ENCODE measurements around the gene OR1I1. TPM values are rescaled to one million over a fixed set of nuclear protein-coding genes. Genes with fewer than 3 reads are reported as not detected.

Gene OR1I1
- total RNA-seq, 1 donor from 2014 or later: not detected

- no peak for TF ChIP-seq CTCF (IDR thresholded peaks at IDR 0.05; ENCODE audit: unreplicated experiment)
- H3K9me3 Mint-ChIP-seq (ENCODE audit: unreplicated experiment): peaks cover 6% of the 10 kb centered on the region
- no peak overlapping the region for H3K27ac Mint-ChIP-seq (ENCODE audit: unreplicated experiment)
- DNase-seq (ENCODE audit: low spot score): no peak
- peaks cover 4% of the 10 kb centered on the region for H3K27me3 Mint-ChIP-seq (ENCODE audit: unreplicated experiment)
- peaks cover 5% of the 10 kb centered on the region for H3K36me3 Mint-ChIP-seq (ENCODE audit: low read depth, unreplicated experiment)
- H3K4me3 Mint-ChIP-seq (ENCODE audit: unreplicated experiment): no peak overlapping the region
- H3K4me1 Mint-ChIP-seq (ENCODE audit: unreplicated experiment): no peaks in the 10 kb centered on the region
These were observed 60.3 kb downstream of the OR1I1 start for GRCh38 chr19:15142313-15142712.

Other genes with a start within 250 kb of the OR1I1 start
- gene OR7A5, start 247.0 kb upstream of the OR1I1 start, total RNA-seq (ENCODE audit: unreplicated experiment): not detected
- not detected for gene OR7C1, start 247.0 kb upstream of the OR1I1 start, total RNA-seq (ENCODE audit: unreplicated experiment)
- gene OR7A10, start 233.3 kb upstream of the OR1I1 start, total RNA-seq (ENCODE audit: unreplicated experiment): not detected
- gene OR7A17, start 196.1 kb upstream of the OR1I1 start, total RNA-seq (ENCODE audit: unreplicated experiment): not detected
- gene OR7C2, start 140.7 kb upstream of the OR1I1 start, total RNA-seq (ENCODE audit: unreplicated experiment): not detected
- 8.3 TPM for gene SLC1A6, start 102.3 kb upstream of the OR1I1 start, total RNA-seq (ENCODE audit: unreplicated experiment)
- not detected for gene CASP14, start 32.7 kb upstream of the OR1I1 start, total RNA-seq (ENCODE audit: unreplicated experiment)
- 43.5 TPM for gene SYDE1, start 25.2 kb downstream of the OR1I1 start, total RNA-seq (ENCODE audit: unreplicated experiment)
- 96.8 TPM for gene NOTCH3, start 118.8 kb downstream of the OR1I1 start, total RNA-seq (ENCODE audit: unreplicated experiment)
- 1.6 TPM for gene EPHX3, start 150.2 kb downstream of the OR1I1 start, total RNA-seq (ENCODE audit: unreplicated experiment)